Tibial artery (tissue), 4 donors: ENCODE measurements around the gene GIN1.

Source experiments
- DNase-seq, 2 donors: peaks; one replicate each; pipeline ENCODE4 v3.0.0-alpha.2; 2019
- H3K27ac ChIP-seq, 2 donors: fragments of 200-600 bp; sonication (generic) in 1 of 2; 1 replicate in 1 of 2; 2 replicates in 1 of 2; pipeline ENCODE4 v1.5.1; 2018 to 2019; ENCODE audit warnings: mild to moderate bottlenecking in 1 of 2
- H3K27me3 ChIP-seq, 2 donors: fragments of 200-600 bp; sonication (generic) in 1 of 2; one replicate each; pipeline versions ENCODE4 v1.5.1 to v1.6.0; 2016 to 2019
- H3K36me3 ChIP-seq, 3 donors: fragments of 200-600 bp; sonication (generic) in 2 of 3; one replicate each; pipeline ENCODE4 v1.5.1; 2016 to 2019; ENCODE audit warnings: mild to moderate bottlenecking in 2 of 3
- H3K4me1 ChIP-seq, 4 donors: fragments of 200-600 bp; sonication (generic) in 2 of 4; 1 replicate in 3 of 4; 2 replicates in 1 of 4; pipeline ENCODE4 v1.5.1; 2016 to 2019
- H3K4me3 ChIP-seq, 2 donors: fragments of 200-600 bp; sonication (generic) in 1 of 2; 1 replicate in 1 of 2; 2 replicates in 1 of 2; pipeline ENCODE4 v1.5.1; 2018 to 2019; ENCODE audit warnings: mild to moderate bottlenecking in 2 of 2
- H3K9me3 ChIP-seq, 3 donors: fragments of 200-600 bp; sonication (generic) in 1 of 3; one replicate each; pipeline ENCODE4 v1.5.1; 2016 to 2019
- CTCF ChIP-seq, 2 experiments: fragments of 200-600 bp in 1 of 2; fragments of 450-650 bp in 1 of 2; IDR thresholded peaks; one replicate each; pipeline ENCODE4 v1.5.1; 2017 to 2019; ENCODE audit warnings: antibody characterized with exemption in 2 of 2, mild to moderate bottlenecking in 1 of 2, moderate library complexity in 1 of 2
- intact Hi-C: fragments of 100-400 bp; cut with DNase I; formaldehyde crosslinking; loops from one replicate; pipeline ENCODE4 v1.15.0; 2023; ENCODE audit warnings: low total_unique reads

Gene GIN1

GRCh38 chr5:103110403-103110802, 9.5 kb downstream of the GIN1 start:
- no peak for TF ChIP-seq CTCF (IDR thresholded peaks at IDR 0.05)
- Histone ChIP-seq H3K9me3 (no peaks in the 10 kb centered on the region), H3K36me3 (peaks cover 0 to 9% (median 7%) of the 10 kb centered on the region in 3 donors), H3K27me3 (no peaks in the 10 kb centered on the region), H3K27ac (no peak overlapping the region), H3K4me1 (no peaks in the 10 kb centered on the region), H3K4me3 (no peak overlapping the region)
- DNase-seq = no peak
- intact Hi-C loops = no loop called here

GRCh38 chr5:103109277-103109676, 10.7 kb downstream of the GIN1 start:
- H3K27me3 ChIP-seq = no peaks in the 10 kb centered on the region
- TF ChIP-seq CTCF (IDR thresholded peaks at IDR 0.05) = no peak
- intact Hi-C loops = no loop called here
- H3K27ac ChIP-seq = no peak overlapping the region
- peaks cover 0 to 11% (median 9%) of the 10 kb centered on the region in 3 donors for H3K36me3 ChIP-seq
- no peaks in the 10 kb centered on the region for H3K9me3 ChIP-seq
- DNase-seq = no peak
- H3K4me1 ChIP-seq = no peaks in the 10 kb centered on the region
- no peak overlapping the region for H3K4me3 ChIP-seq

- intact Hi-C loops = no loop called here
- Histone ChIP-seq H3K27ac (no peak overlapping the region), H3K4me3 (no peak overlapping the region), H3K4me1 (no peaks in the 10 kb centered on the region), H3K9me3 (no peaks in the 10 kb centered on the region), H3K27me3 (no peaks in the 10 kb centered on the region), H3K36me3 (peaks cover 2 to 20% (median 9%) of the 10 kb centered on the region in 3 donors)
- no peak for DNase-seq
- no peak for TF ChIP-seq CTCF (IDR thresholded peaks at IDR 0.05)
Measured at GRCh38 chr5:103108086-103108485, 11.9 kb downstream of the GIN1 start.

DNA sequence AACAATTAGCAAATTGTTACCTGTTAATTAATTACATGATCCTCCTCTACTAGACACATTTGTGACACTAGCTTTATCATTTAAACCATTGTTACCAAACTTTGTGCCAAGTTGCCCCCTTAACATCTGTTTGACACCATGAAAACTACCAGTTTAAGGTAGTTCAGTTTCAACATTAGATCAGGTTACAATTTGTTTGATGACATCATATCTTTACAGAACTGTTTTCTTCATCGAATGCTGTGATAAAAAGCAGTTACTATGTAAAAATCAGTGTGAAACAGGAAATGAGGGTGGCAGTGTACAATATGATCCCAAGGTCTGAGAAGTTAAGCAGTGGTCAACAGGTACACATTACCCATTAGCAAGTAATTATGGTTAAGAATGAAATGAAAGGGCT, 17.7 kb downstream of the GIN1 start:
- intact Hi-C loops = no loop called here
- Histone ChIP-seq H3K4me3 (no peak overlapping the region), H3K27me3 (no peaks in the 10 kb centered on the region), H3K9me3 (no peaks in the 10 kb centered on the region), H3K4me1 (peaks cover 0 to 6% (median 1%) of the 10 kb centered on the region in 4 donors), H3K27ac (no peak overlapping the region), H3K36me3 (peaks cover 15 to 35% (median 20%) of the 10 kb centered on the region in 3 donors)
- TF ChIP-seq CTCF (IDR thresholded peaks at IDR 0.05) = no peak
- DNase-seq = no peak

- Histone ChIP-seq H3K9me3 (no peaks in the 10 kb centered on the region), H3K27me3 (no peaks in the 10 kb centered on the region), H3K36me3 (peaks cover 8 to 36% (median 24%) of the 10 kb centered on the region in 3 donors), H3K27ac (no peak overlapping the region), H3K4me1 (peaks cover 0 to 8% (median 1%) of the 10 kb centered on the region in 4 donors), H3K4me3 (no peak overlapping the region)
- no peak for DNase-seq
- intact Hi-C loops = no loop called here
- TF ChIP-seq CTCF (IDR thresholded peaks at IDR 0.05) = no peak
Measured at GRCh38 chr5:103101079-103101750, 18.7 kb downstream of the GIN1 start.
